DMS153 (cell line): ENCODE data around the gene ABCC3.

Source experiments
- DNase-seq: peaks from one replicate; lab custom pipeline; 2025; lab: John Stamatoyannopoulos, UW

ABCC3 gene

DNA sequence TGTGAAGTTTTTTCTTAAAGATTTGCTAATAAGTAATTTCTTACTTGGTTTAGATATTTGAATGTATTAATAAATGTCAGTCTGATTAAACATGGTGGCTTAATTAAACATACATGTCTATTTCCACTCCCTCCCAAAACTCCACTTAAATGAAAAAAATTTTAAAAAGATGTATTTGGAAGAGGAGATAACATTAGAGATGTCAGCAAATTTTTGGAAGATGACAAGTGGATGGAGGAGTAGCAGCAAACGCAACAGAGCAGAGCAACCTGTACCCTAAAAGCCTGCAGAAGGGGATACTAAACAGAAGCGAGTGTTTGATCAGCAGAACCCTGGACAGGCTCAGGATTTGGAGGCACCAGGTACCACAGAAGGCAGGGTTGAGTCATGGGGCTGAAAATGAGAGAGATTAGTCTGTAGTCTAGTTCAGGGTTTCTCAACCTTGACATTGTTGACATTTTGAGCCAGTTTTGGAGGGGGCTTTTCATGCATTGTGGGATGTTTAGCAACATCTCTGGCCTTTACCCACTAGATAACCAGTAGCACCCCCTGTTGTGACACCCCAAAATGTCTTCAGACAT is 102.5 kb downstream of the ABCC3 start:
- DNase-seq: no peak

DNA sequence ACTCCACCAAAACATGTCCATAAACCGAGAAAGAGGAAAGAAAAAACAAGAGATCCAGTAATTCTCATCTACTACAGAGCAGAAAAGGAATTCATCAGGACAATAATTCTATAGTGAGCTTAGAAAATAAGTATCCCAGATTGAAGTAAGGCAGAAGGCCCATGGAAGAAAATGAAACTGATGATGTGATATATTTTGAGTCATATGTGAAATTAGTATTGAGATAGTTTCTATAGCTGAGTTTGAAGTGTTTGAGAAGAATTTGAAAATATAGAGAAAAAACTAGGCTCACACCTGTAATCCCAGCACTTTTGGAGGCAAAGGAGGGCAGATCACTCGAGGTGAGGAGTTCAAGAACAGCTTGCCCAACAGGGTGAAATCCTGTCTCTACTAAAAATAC is 104.4 kb downstream of the ABCC3 start:
- no peak for DNase-seq
